Measurements from ENCODE around the gene KLF18. TPM values are rescaled to one million over a fixed set of nuclear protein-coding genes. Genes with fewer than 3 reads are reported as not detected.

Gene KLF18
- not detected for total RNA-seq
- long read RNA-seq: 0 reads

GRCh38 chr1:44141531-44141930 lies at the start of gene KLF18:
Gene KLF18, minus strand, starts transcription at chr1:44141631. Its CDS starts 0 bp downstream, at chr1:44141631.
- peaks cover 15% of the 10 kb centered on the region for H3K9me3 ChIP-seq
- no peaks in the 10 kb centered on the region for H3K27me3 ChIP-seq (ENCODE audit: low read depth)
- DNase-seq: no peak
- H3K4me3 ChIP-seq: no peak within 1 kb of the TSS
- no peak for ATAC-seq
- no peak for TF ChIP-seq CTCF (IDR thresholded peaks at IDR 0.05)
- H3K36me3 ChIP-seq: no peaks in the 10 kb centered on the region
- intact Hi-C loops (cut with DNase I): no loop called here
- no peak within 1 kb of the TSS for H3K27ac ChIP-seq
- H3K4me1 ChIP-seq: no peaks in the 10 kb centered on the region

DNA sequence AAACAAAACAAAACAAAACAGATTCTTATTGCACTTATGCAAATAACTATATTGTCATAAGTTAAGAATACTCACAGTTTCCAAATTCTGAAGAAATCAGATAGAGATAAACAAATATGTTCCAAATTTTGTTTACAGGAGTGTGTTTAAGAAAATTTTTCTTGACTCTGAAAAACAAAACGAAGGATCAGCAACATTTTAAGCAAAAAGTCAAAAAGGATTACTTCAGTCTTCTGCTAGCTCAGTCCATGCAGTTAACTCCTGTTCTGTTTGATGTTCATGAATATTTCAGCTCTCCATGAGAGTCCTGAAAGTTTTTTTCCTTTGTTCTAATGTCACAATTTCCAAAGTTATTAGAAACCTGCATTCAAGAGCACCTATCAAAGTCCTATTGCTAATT lies 33.2 kb upstream of the KLF18 start:
- Histone ChIP-seq H3K36me3 (no peaks in the 10 kb centered on the region), H3K4me3 (no peak overlapping the region), H3K27me3 (ENCODE audit: low read depth) (no peaks in the 10 kb centered on the region), H3K4me1 (no peaks in the 10 kb centered on the region), H3K27ac (no peak overlapping the region), H3K9me3 (no peaks in the 10 kb centered on the region)
- ATAC-seq (no peak), DNase-seq (no peak)
- no peak for TF ChIP-seq CTCF (IDR thresholded peaks at IDR 0.05)
- intact Hi-C loops (cut with DNase I): no loop called here

DNA sequence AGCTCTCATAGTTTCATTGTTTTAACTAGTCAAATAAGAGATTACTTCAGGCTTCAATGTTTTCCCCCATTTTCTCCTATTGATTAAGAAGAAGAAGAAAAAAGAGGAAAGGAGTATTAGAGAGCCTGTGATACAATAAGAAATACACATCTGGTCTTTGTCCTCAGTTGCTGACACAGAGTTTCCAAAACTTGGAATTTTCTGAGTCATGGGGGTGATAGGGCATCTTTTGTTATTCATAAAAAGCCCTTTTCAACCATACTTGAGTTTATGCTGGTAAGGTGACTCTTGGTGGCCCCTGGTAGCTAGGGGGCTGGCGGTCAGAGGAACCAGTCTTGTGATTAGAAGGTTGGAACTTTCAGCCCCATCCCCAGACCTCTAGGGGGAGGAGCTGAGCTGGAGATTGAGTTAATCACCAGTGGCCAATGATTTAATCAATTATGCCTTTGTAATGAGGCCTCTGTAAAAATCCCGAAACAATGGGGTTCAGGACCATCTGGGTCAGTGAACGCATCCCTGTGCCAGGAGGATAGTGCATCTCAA lies 28.9 kb upstream of the KLF18 start:
- Histone ChIP-seq H3K4me1 (no peaks in the 10 kb centered on the region), H3K36me3 (no peaks in the 10 kb centered on the region), H3K4me3 (no peak overlapping the region), H3K9me3 (peaks cover 4% of the 10 kb centered on the region), H3K27ac (no peak overlapping the region), H3K27me3 (ENCODE audit: low read depth) (no peaks in the 10 kb centered on the region)
- intact Hi-C loops (cut with DNase I): no loop called here
- DNase-seq: no peak
- no peak for TF ChIP-seq CTCF (IDR thresholded peaks at IDR 0.05)
- no peak for ATAC-seq

GRCh38 chr1:44168520-44169098 lies 27.2 kb upstream of the KLF18 start:
- ATAC-seq (no peak), DNase-seq (no peak)
- Histone ChIP-seq H3K36me3 (no peaks in the 10 kb centered on the region), H3K27ac (no peak overlapping the region), H3K27me3 (ENCODE audit: low read depth) (no peaks in the 10 kb centered on the region), H3K4me1 (no peaks in the 10 kb centered on the region), H3K4me3 (no peak overlapping the region), H3K9me3 (peaks cover 4% of the 10 kb centered on the region)
- no peak for TF ChIP-seq CTCF (IDR thresholded peaks at IDR 0.05)
- intact Hi-C loops (cut with DNase I): no loop called here

- H3K4me3 ChIP-seq: no peak overlapping the region
- intact Hi-C loops (cut with DNase I): no loop called here
- no peak for DNase-seq
- H3K4me1 ChIP-seq: no peaks in the 10 kb centered on the region
- H3K9me3 ChIP-seq: no peaks in the 10 kb centered on the region
- H3K27me3 ChIP-seq (ENCODE audit: low read depth): no peaks in the 10 kb centered on the region
- ATAC-seq: no peak
- no peak for TF ChIP-seq CTCF (IDR thresholded peaks at IDR 0.05)
- no peaks in the 10 kb centered on the region for H3K36me3 ChIP-seq
- H3K27ac ChIP-seq: no peak overlapping the region
Measured at GRCh38 chr1:44161546-44161945, 20.1 kb upstream of the KLF18 start.

Measured in lower lobe of right lung (tissue), 2 donors.